ENCODE data around the gene INPP5F.

Gene INPP5F

GRCh38 chr10:119871881-119872609 lies 146.2 kb downstream of the INPP5F start:
- DNase-seq = peak; percentile 49

- DNase-seq = no peak
Observed at GRCh38 chr10:119872610-119872859, 146.7 kb downstream of the INPP5F start, which contains the start of gene MCMBP. TSS of gene MCMBP (minus strand) at chr10:119872843. CDS start at chr10:119872584, 259 bp downstream.

- peak; percentile 81 for DNase-seq
Observed at GRCh38 chr10:119872860-119873681, 147.2 kb downstream of the INPP5F start.

GRCh38 chr10:119878524-119878923 lies 152.7 kb downstream of the INPP5F start:
- no peak for DNase-seq
